ENCODE measurements around the gene E2F4.

Gene E2F4

GRCh38 chr16:67191995-67192681 lies at the start of gene E2F4:
TSS of gene E2F4 (plus strand) at chr16:67192155. CDS start at chr16:67192228, 73 bp downstream.
- DNase-seq, result peak; percentile 90 to 95

- no peak for DNase-seq
Measured at GRCh38 chr16:67142342-67142741, 49.6 kb upstream of the E2F4 start.

GRCh38 chr16:67144943-67145342 lies 47.0 kb upstream of the E2F4 start:
- DNase-seq, result no peak

GRCh38 chr16:67145746-67146145 lies 46.2 kb upstream of the E2F4 start:
- no peak for DNase-seq

GRCh38 chr16:67146523-67147357 lies 45.2 kb upstream of the E2F4 start:
- no peak for DNase-seq

GRCh38 chr16:67147437-67148140 lies 44.4 kb upstream of the E2F4 start:
- DNase-seq, result no peak

GRCh38 chr16:67148221-67148620 lies 43.7 kb upstream of the E2F4 start:
- no peak for DNase-seq

GRCh38 chr16:67148656-67149275 lies 43.2 kb upstream of the E2F4 start:
- DNase-seq, result no peak

GRCh38 chr16:67149276-67150046 lies 42.5 kb upstream of the E2F4 start:
- DNase-seq, result no peak

GRCh38 chr16:67150047-67150832 lies 41.7 kb upstream of the E2F4 start:
- no peak for DNase-seq

- peak; percentile 70 to 81 for DNase-seq
Measured at GRCh38 chr16:67150833-67151396, 41.0 kb upstream of the E2F4 start, which contains the start of gene B3GNT9. TSS of gene B3GNT9 (minus strand) at chr16:67150998. CDS start at chr16:67150485, 513 bp downstream.

GRCh38 chr16:67151431-67152097 lies 40.4 kb upstream of the E2F4 start:
- no peak for DNase-seq

GRCh38 chr16:67154578-67155294 lies 37.2 kb upstream of the E2F4 start:
- no peak for DNase-seq

GRCh38 chr16:67155295-67156142 lies 36.4 kb upstream of the E2F4 start:
- DNase-seq, result peak; percentile 45 to 74

GRCh38 chr16:67156143-67156844 lies 35.7 kb upstream of the E2F4 start:
- DNase-seq, result no peak

GRCh38 chr16:67157106-67157748 lies 34.7 kb upstream of the E2F4 start:
- DNase-seq, result no peak

- DNase-seq, result no peak
Measured at GRCh38 chr16:67157892-67158635, 33.9 kb upstream of the E2F4 start.
